Stomach smooth muscle (tissue), 2 donors: ENCODE results near the gene GSG1L.

Experiments used
- H3K27ac ChIP-seq: one replicate; pipeline ENCODE4 v1.7.0; 2013; ENCODE audit warnings: mild to moderate bottlenecking, low read length, inconsistent platforms
- H3K27me3 ChIP-seq, 2 donors: one replicate each; pipeline ENCODE4 v1.7.0; 2013; ENCODE audit warnings: low read length in 2 of 2; ENCODE audit not compliant: insufficient read depth in 2 of 2, control insufficient read depth in 1 of 2
- H3K36me3 ChIP-seq, 2 donors: one replicate each; pipeline ENCODE4 v1.7.0; 2013; ENCODE audit warnings: low read length in 2 of 2; ENCODE audit not compliant: control insufficient read depth in 2 of 2, insufficient read depth in 2 of 2
- H3K4me1 ChIP-seq: one replicate; pipeline ENCODE4 v1.7.0; 2013; ENCODE audit warnings: low read length; ENCODE audit not compliant: control insufficient read depth, insufficient read depth
- H3K4me3 ChIP-seq, 2 donors: one replicate each; pipeline ENCODE4 v1.7.0; 2013; ENCODE audit warnings: low read length in 2 of 2
- H3K9ac ChIP-seq, 2 donors: one replicate each; pipeline ENCODE4 v1.7.0; 2013; ENCODE audit warnings: low read length in 2 of 2, mild to moderate bottlenecking in 1 of 2
- H3K9me3 ChIP-seq, 2 donors: one replicate each; pipeline ENCODE4 v1.7.0; 2013; ENCODE audit warnings: low read length in 2 of 2; ENCODE audit not compliant: control insufficient read depth in 2 of 2
- donor health status: healthy.
- donor health status: Pancreatic carcinoma.

GSG1L gene

GRCh38 chr16:27819881-27820610, 243.5 kb downstream of the GSG1L start:
- Histone ChIP-seq H3K9ac (no peak overlapping the region), H3K4me3 (no peak overlapping the region), H3K27ac (no peak overlapping the region), H3K4me1 (no peaks in the 10 kb centered on the region), H3K9me3 (peaks cover 0 to 2% of the 10 kb centered on the region in 2 donors), H3K27me3 (no peaks in the 10 kb centered on the region), H3K36me3 (no peaks in the 10 kb centered on the region)

GRCh38 chr16:27819356-27819755, 244.2 kb downstream of the GSG1L start:
- no peaks in the 10 kb centered on the region for H3K27me3 ChIP-seq
- peaks cover 0 to 2% of the 10 kb centered on the region in 2 donors for H3K9me3 ChIP-seq
- no peak overlapping the region for H3K9ac ChIP-seq
- no peak overlapping the region for H3K27ac ChIP-seq
- H3K4me3 ChIP-seq = no peak overlapping the region
- no peaks in the 10 kb centered on the region for H3K36me3 ChIP-seq
- no peaks in the 10 kb centered on the region for H3K4me1 ChIP-seq

GRCh38 chr16:27818246-27818645, 245.3 kb downstream of the GSG1L start:
- Histone ChIP-seq H3K9me3 (peaks cover 1 to 2% of the 10 kb centered on the region in 2 donors), H3K4me3 (no peak overlapping the region), H3K36me3 (no peaks in the 10 kb centered on the region), H3K4me1 (no peaks in the 10 kb centered on the region), H3K27ac (no peak overlapping the region), H3K9ac (no peak overlapping the region), H3K27me3 (no peaks in the 10 kb centered on the region)

- no peaks in the 10 kb centered on the region for H3K4me1 ChIP-seq
- no peak overlapping the region for H3K9ac ChIP-seq
- no peak overlapping the region for H3K4me3 ChIP-seq
- H3K36me3 ChIP-seq = no peaks in the 10 kb centered on the region
- H3K27me3 ChIP-seq = no peaks in the 10 kb centered on the region
- H3K9me3 ChIP-seq = peaks cover 2 to 4% of the 10 kb centered on the region in 2 donors
- H3K27ac ChIP-seq = no peak overlapping the region
Observed at GRCh38 chr16:27817038-27817437, 246.5 kb downstream of the GSG1L start.

GRCh38 chr16:27816561-27816960, 247.0 kb downstream of the GSG1L start:
- H3K4me3 ChIP-seq = no peak overlapping the region
- H3K27me3 ChIP-seq = no peaks in the 10 kb centered on the region
- no peak overlapping the region for H3K27ac ChIP-seq
- H3K9ac ChIP-seq = no peak overlapping the region
- H3K36me3 ChIP-seq = no peaks in the 10 kb centered on the region
- H3K4me1 ChIP-seq = no peaks in the 10 kb centered on the region
- H3K9me3 ChIP-seq = peaks cover 2 to 4% of the 10 kb centered on the region in 2 donors

- H3K4me3 ChIP-seq = no peak overlapping the region
- no peaks in the 10 kb centered on the region for H3K36me3 ChIP-seq
- peaks cover 4 to 10% of the 10 kb centered on the region in 2 donors for H3K9me3 ChIP-seq
- H3K27me3 ChIP-seq = no peaks in the 10 kb centered on the region
- H3K9ac ChIP-seq = no peak overlapping the region
- H3K4me1 ChIP-seq = no peaks in the 10 kb centered on the region
- H3K27ac ChIP-seq = no peak overlapping the region
Observed at GRCh38 chr16:27813591-27813990, 249.9 kb downstream of the GSG1L start.

- Histone ChIP-seq H3K27ac (no peak overlapping the region), H3K4me3 (no peak overlapping the region), H3K4me1 (no peaks in the 10 kb centered on the region), H3K27me3 (peaks cover 0 to 2% of the 10 kb centered on the region in 2 donors), H3K9me3 (peaks cover 4 to 10% of the 10 kb centered on the region in 2 donors), H3K9ac (no peak overlapping the region), H3K36me3 (no peaks in the 10 kb centered on the region)
Observed at GRCh38 chr16:27811881-27812280, 251.6 kb downstream of the GSG1L start.

- H3K4me1 ChIP-seq = no peaks in the 10 kb centered on the region
- no peak overlapping the region for H3K27ac ChIP-seq
- peaks cover 6 to 9% of the 10 kb centered on the region in 2 donors for H3K27me3 ChIP-seq
- no peak overlapping the region for H3K4me3 ChIP-seq
- H3K9ac ChIP-seq = no peak overlapping the region
- H3K9me3 ChIP-seq = peaks cover 2 to 8% of the 10 kb centered on the region in 2 donors
- no peaks in the 10 kb centered on the region for H3K36me3 ChIP-seq
Observed at GRCh38 chr16:27806986-27807385, 256.5 kb downstream of the GSG1L start.

- no peaks in the 10 kb centered on the region for H3K4me1 ChIP-seq
Observed at GRCh38 chr16:27806388-27806787, 257.1 kb downstream of the GSG1L start.

GRCh38 chr16:27805828-27806351, 257.6 kb downstream of the GSG1L start:
- H3K9ac ChIP-seq = no peak overlapping the region
- H3K4me3 ChIP-seq = no peak overlapping the region
- peaks cover 2 to 8% of the 10 kb centered on the region in 2 donors for H3K9me3 ChIP-seq
- H3K36me3 ChIP-seq = no peaks in the 10 kb centered on the region
- H3K4me1 ChIP-seq = peaks cover 2% of the 10 kb centered on the region
- H3K27ac ChIP-seq = no peak overlapping the region
- peaks cover 6 to 9% of the 10 kb centered on the region in 2 donors for H3K27me3 ChIP-seq

More at GRCh38 chr16:27806388-27806787, 257.1 kb downstream of the GSG1L start:
- Histone ChIP-seq H3K36me3 (no peaks in the 10 kb centered on the region), H3K9ac (no peak overlapping the region), H3K27ac (no peak overlapping the region), H3K4me3 (no peak overlapping the region), H3K27me3 (peaks cover 6 to 9% of the 10 kb centered on the region in 2 donors), H3K9me3 (peaks cover 2 to 8% of the 10 kb centered on the region in 2 donors)
